Brain microvascular endothelial cell (primary cell): ENCODE data around the gene PEX6.

Experiments used
- DNase-seq: peaks from one replicate; pipeline ENCODE4 v3.0.0-alpha.2; 2020
- H3K27ac ChIP-seq: fragments of 250-450 bp; sonication (Bioruptor Pico); 2 replicates; pipeline ENCODE4 v1.5.1; 2020; ENCODE audit warnings: mild to moderate bottlenecking, moderate library complexity
- H3K27me3 ChIP-seq: fragments of 250-450 bp; sonication (Bioruptor Pico); replicated peaks from 2 replicates; pipeline ENCODE4 v1.5.1; 2020; ENCODE audit warnings: mild to moderate bottlenecking
- H3K36me3 ChIP-seq: fragments of 250-450 bp; sonication (Bioruptor Pico); replicated peaks from 2 replicates; pipeline ENCODE4 v1.5.1; 2020; ENCODE audit warnings: mild to moderate bottlenecking
- H3K4me3 ChIP-seq: 2 replicates; pipeline ENCODE4 v1.5.1; 2011; ENCODE audit warnings: low read depth, mild to moderate bottlenecking, control low read depth, low read length, moderate library complexity
- in situ Hi-C: cut with HindIII; loops from 2 replicates; pipeline ENCODE4 v1.10.0; 2017; ENCODE audit warnings: low sequenced_read_pairs, low pct_ligation_motif_present
- TF ChIP-seq, protein P1 (sequence below): IDR thresholded peaks from 2 replicates; pipeline ENCODE4 v1.5.1; 2011; ENCODE audit warnings: low read depth, mild to moderate bottlenecking, moderate library complexity, low read length, control low read depth, inconsistent platforms; ENCODE audit errors: missing control alignments

The PEX6 gene, protein sequence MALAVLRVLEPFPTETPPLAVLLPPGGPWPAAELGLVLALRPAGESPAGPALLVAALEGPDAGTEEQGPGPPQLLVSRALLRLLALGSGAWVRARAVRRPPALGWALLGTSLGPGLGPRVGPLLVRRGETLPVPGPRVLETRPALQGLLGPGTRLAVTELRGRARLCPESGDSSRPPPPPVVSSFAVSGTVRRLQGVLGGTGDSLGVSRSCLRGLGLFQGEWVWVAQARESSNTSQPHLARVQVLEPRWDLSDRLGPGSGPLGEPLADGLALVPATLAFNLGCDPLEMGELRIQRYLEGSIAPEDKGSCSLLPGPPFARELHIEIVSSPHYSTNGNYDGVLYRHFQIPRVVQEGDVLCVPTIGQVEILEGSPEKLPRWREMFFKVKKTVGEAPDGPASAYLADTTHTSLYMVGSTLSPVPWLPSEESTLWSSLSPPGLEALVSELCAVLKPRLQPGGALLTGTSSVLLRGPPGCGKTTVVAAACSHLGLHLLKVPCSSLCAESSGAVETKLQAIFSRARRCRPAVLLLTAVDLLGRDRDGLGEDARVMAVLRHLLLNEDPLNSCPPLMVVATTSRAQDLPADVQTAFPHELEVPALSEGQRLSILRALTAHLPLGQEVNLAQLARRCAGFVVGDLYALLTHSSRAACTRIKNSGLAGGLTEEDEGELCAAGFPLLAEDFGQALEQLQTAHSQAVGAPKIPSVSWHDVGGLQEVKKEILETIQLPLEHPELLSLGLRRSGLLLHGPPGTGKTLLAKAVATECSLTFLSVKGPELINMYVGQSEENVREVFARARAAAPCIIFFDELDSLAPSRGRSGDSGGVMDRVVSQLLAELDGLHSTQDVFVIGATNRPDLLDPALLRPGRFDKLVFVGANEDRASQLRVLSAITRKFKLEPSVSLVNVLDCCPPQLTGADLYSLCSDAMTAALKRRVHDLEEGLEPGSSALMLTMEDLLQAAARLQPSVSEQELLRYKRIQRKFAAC

DNA sequence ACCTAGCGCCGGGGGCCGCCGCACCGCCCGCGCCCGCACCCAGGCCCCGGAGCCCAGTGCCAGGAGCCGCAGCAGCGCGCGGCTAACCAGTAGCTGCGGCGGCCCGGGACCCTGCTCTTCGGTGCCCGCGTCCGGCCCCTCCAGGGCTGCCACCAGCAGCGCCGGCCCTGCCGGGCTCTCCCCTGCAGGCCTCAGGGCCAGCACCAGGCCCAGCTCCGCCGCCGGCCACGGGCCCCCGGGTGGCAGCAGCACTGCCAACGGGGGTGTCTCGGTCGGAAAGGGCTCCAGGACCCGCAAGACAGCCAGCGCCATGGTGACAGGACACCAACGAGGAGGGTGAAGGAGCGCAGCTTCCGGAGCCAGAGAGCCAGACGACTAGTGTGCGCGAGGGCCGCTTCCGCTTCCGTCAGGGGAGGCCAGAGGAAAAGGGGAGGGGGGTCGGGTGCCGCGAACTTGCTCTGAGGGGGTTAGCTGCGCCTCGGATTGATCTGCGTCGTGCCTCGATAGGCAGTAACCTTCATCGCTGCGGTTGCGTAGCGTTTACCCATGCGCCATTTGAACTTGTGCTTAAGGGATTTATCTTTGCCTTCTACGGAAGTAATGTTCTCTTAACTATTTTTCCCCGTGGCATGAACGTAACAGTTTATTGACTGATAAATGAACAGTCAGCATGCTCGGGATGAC, at the start of gene PEX6:
Gene PEX6, minus strand, starts transcription at position 343 of the 684 bp plus-strand sequence. Its CDS starts 31 bp downstream, at position 312.
- Histone ChIP-seq H3K36me3 (no peaks in the 10 kb centered on the region), H3K4me3 (peak within 1 kb of the TSS; percentile 79), H3K27ac (peak within 1 kb of the TSS; percentile 71), H3K27me3 (no peaks in the 10 kb centered on the region)
- TF ChIP-seq, protein P1, sequence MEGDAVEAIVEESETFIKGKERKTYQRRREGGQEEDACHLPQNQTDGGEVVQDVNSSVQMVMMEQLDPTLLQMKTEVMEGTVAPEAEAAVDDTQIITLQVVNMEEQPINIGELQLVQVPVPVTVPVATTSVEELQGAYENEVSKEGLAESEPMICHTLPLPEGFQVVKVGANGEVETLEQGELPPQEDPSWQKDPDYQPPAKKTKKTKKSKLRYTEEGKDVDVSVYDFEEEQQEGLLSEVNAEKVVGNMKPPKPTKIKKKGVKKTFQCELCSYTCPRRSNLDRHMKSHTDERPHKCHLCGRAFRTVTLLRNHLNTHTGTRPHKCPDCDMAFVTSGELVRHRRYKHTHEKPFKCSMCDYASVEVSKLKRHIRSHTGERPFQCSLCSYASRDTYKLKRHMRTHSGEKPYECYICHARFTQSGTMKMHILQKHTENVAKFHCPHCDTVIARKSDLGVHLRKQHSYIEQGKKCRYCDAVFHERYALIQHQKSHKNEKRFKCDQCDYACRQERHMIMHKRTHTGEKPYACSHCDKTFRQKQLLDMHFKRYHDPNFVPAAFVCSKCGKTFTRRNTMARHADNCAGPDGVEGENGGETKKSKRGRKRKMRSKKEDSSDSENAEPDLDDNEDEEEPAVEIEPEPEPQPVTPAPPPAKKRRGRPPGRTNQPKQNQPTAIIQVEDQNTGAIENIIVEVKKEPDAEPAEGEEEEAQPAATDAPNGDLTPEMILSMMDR: no peak
- in situ Hi-C loops: no loop called here
- DNase-seq: peak; percentile 53

GRCh38 chr6:43026365-43026764, 47.4 kb upstream of the PEX6 start:
- no peak for DNase-seq
- Histone ChIP-seq H3K4me3 (no peak overlapping the region), H3K36me3 (peaks cover 57% of the 10 kb centered on the region), H3K27ac (no peak overlapping the region), H3K27me3 (no peaks in the 10 kb centered on the region)
- in situ Hi-C loops: no loop called here
- TF ChIP-seq, protein P1: no peak

DNA sequence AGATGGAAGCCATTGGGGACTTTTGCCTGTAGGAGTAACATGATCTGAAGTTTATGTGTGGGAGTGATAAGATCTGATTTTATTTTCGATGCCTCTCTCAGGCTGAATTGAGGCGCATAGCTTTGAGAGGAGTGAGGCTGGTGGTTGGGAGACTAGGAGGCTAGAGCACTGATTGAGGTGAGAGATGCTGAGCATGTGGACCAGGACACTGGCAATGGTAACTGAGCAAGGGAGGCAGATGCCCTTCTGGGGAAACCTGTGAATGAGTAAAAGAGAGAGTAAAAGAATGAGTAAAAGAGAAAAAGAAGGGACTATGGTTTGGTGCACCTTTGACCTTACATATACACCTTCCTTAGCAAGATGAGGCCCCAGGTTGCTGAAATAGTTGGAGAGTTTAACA, 45.5 kb upstream of the PEX6 start:
- no peak overlapping the region for H3K4me3 ChIP-seq
- H3K27ac ChIP-seq: no peak overlapping the region
- TF ChIP-seq, protein P1: no peak
- in situ Hi-C loops: no loop called here
- no peak for DNase-seq
- no peaks in the 10 kb centered on the region for H3K27me3 ChIP-seq
- peaks cover 53% of the 10 kb centered on the region for H3K36me3 ChIP-seq

- Histone ChIP-seq H3K27me3 (no peaks in the 10 kb centered on the region), H3K4me3 (peak within 1 kb of the TSS; percentile 81), H3K27ac (peak within 1 kb of the TSS; percentile 57), H3K36me3 (peaks cover 42% of the 10 kb centered on the region)
- TF ChIP-seq, protein P1: no peak
- in situ Hi-C loops: no loop called here
- peak; percentile 51 for DNase-seq
Observed at GRCh38 chr6:43021270-43022047, 42.5 kb upstream of the PEX6 start, which contains the start of gene RRP36. Gene RRP36, plus strand, starts transcription at chr6:43021623. Its CDS starts 32 bp downstream, at chr6:43021655.

DNA sequence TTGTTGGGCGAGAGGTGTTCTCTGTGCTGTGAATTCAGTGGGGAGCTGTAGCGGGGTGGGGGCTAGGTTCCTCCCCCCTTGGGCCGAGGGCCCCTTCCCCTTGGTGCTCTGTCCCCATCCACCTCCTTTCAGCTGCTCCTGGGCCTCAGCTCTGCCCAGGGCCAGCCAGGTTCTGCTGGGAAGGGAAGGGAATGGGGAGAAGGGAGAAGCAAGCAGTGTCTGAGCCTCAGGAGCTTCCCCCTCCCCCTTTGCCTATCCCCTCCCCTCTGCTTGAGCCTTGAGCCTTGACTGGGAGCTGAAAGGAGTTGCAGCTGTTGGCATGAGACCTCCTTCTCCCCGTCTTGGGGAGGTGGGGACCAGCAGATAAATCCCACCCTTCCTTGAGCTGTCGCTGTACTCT, 41.9 kb upstream of the PEX6 start:
- TF ChIP-seq, protein P1: no peak
- in situ Hi-C loops: no loop called here
- DNase-seq: no peak
- Histone ChIP-seq H3K27me3 (no peaks in the 10 kb centered on the region), H3K36me3 (peaks cover 36% of the 10 kb centered on the region), H3K4me3 (peak overlapping the region; percentile 81), H3K27ac (peak overlapping the region; percentile 57)
